GM12878 (cell line): ENCODE results near the gene SPEM2. TPM values are rescaled to one million over a fixed set of nuclear protein-coding genes. Genes with fewer than 3 reads are reported as not detected.

Source experiments
- BHLHE40 ChIP-seq, 2 experiments: fragments of 450-650 bp in 1 of 2; IDR thresholded peaks; 2 replicates each; pipeline ENCODE4 v1.6.1; 2011 to 2017; ENCODE audit warnings: low read depth in 2 of 2, borderline replicate concordance in 1 of 2, improper control_type of control experiment in 1 of 2, low read length in 1 of 2, mild to moderate bottlenecking in 1 of 2
- BMI1 ChIP-seq: fragments of 450-650 bp; IDR thresholded peaks from 2 replicates; pipeline ENCODE4 v1.6.1; 2016; ENCODE audit warnings: mild to moderate bottlenecking, moderate library complexity, borderline replicate concordance
- DPF2 ChIP-seq: fragments of 450-650 bp; IDR thresholded peaks from 2 replicates; pipeline ENCODE4 v1.6.1; 2017; ENCODE audit warnings: mild to moderate bottlenecking
- FOXK2 ChIP-seq: fragments of 450-650 bp; IDR thresholded peaks from 2 replicates; pipeline ENCODE4 v1.6.1; 2017; ENCODE audit warnings: mild to moderate bottlenecking, moderate library complexity
- HDAC2 ChIP-seq: fragments of 200-600 bp; sonication (generic); IDR thresholded peaks from 2 replicates; pipeline ENCODE4 v1.6.1; 2017
- IKZF1 ChIP-seq: fragments of 450-650 bp; conservative IDR thresholded peaks from 2 replicates; pipeline ENCODE4 v1.6.1; 2017; ENCODE audit warnings: antibody characterized with exemption, mild to moderate bottlenecking
- NR2C1 ChIP-seq: fragments of 450-650 bp; IDR thresholded peaks from 2 replicates; pipeline ENCODE4 v1.6.1; 2017; ENCODE audit warnings: antibody characterized with exemption, mild to moderate bottlenecking, moderate library complexity
- NR2F1 ChIP-seq: fragments of 450-650 bp; conservative IDR thresholded peaks from 2 replicates; pipeline ENCODE4 v1.6.1; 2017; ENCODE audit warnings: mild to moderate bottlenecking
- NRF1 ChIP-seq: conservative IDR thresholded peaks from 2 replicates; pipeline ENCODE4 v1.6.1; 2011; ENCODE audit warnings: mild to moderate bottlenecking, low read depth, low read length, improper control_type of control experiment
- POLR2A ChIP-seq: IDR thresholded peaks from 2 replicates; pipeline ENCODE4 v1.6.1; 2011; ENCODE audit warnings: low read depth, mild to moderate bottlenecking, low read length
- POLR2AphosphoS2 ChIP-seq: IDR thresholded peaks from 2 replicates; pipeline ENCODE4 v1.6.1; 2011; ENCODE audit warnings: low read depth, mild to moderate bottlenecking, low read length, improper control_type of control experiment, moderate library complexity
- POLR2AphosphoS5 ChIP-seq: IDR thresholded peaks from 2 replicates; pipeline ENCODE4 v1.6.1; 2011; ENCODE audit warnings: mild to moderate bottlenecking, low read length, inconsistent platforms
- RUNX3 ChIP-seq: IDR thresholded peaks from 2 replicates; pipeline ENCODE4 v1.6.1; 2012; ENCODE audit warnings: low read length, inconsistent platforms
- SPI1 ChIP-seq: IDR thresholded peaks from 2 replicates; pipeline ENCODE4 v1.6.1; 2011; ENCODE audit warnings: low read depth, mild to moderate bottlenecking, low read length, moderate library complexity, borderline replicate concordance; ENCODE audit not compliant: insufficient read depth
- SRF ChIP-seq, 2 experiments: IDR thresholded peaks; 2 replicates each; pipeline ENCODE4 v1.6.1; 2011; ENCODE audit warnings: low read depth in 2 of 2, low read length in 2 of 2, mild to moderate bottlenecking in 1 of 2, moderate library complexity in 1 of 2
- SUPT20H ChIP-seq: IDR thresholded peaks from 2 replicates; pipeline ENCODE4 v1.6.1; 2011; ENCODE audit warnings: low read depth, mild to moderate bottlenecking, low read length, moderate library complexity, borderline replicate concordance; ENCODE audit not compliant: control insufficient read depth
- TCF12 ChIP-seq: IDR thresholded peaks from 2 replicates; pipeline ENCODE4 v1.6.1; 2011; ENCODE audit warnings: low read depth, mild to moderate bottlenecking, low read length
- ZNF207 ChIP-seq: fragments of 450-650 bp; IDR thresholded peaks from 2 replicates; pipeline ENCODE4 v1.6.1; 2014; ENCODE audit warnings: antibody characterized with exemption, mild to moderate bottlenecking, borderline replicate concordance
- ZZZ3 ChIP-seq: IDR thresholded peaks from 2 replicates; pipeline ENCODE4 v1.6.1; 2011; ENCODE audit warnings: low read depth; ENCODE audit not compliant: control insufficient read depth, insufficient read length
- polyA plus RNA-seq, 11 experiments: library from polyadenylated mRNA; depleted of rRNA in 4 of 11; unstranded in 6 of 11; stranded (reverse) in 5 of 11; fragments of >200 nt; fragmentation: Nextera tagmentation in 4 of 11; fragmentation: Illumina TruSeq in 1 of 11; extraction: Ambion mirVana in 4 of 11; extraction: Trizol in 1 of 11; gene quantifications; 1 replicate in 1 of 11; 2 replicates in 10 of 11; pipeline versions ENCODE4 v1.2.1 to v1.2.3, GENCODE V29; 2011 to 2016; ENCODE audit warnings: inconsistent platforms in 2 of 11, missing spikeins in 2 of 11, low read depth in 1 of 11
- total RNA-seq, 4 experiments: library from RNA; depleted of rRNA in 3 of 4; stranded (reverse); fragments of >200 nt in 3 of 4; fragmentation: Illumina TruSeq in 1 of 4; extraction: Trizol in 1 of 4; gene quantifications; 2 replicates each; pipeline versions ENCODE4 v1.2.1 to v1.2.3, GENCODE V29; 2013 to 2021
- TF ChIP-seq, protein P1 (sequence below): IDR thresholded peaks from 2 replicates; pipeline ENCODE4 v1.6.1; 2012; ENCODE audit warnings: low read depth, low read length, improper control_type of control experiment
- TF ChIP-seq, protein P2 (sequence below): IDR thresholded peaks from 2 replicates; pipeline ENCODE4 v1.6.1; 2012; ENCODE audit warnings: low read depth, low read length, improper control_type of control experiment
- TF ChIP-seq, protein P3 (sequence below): fragments of 450-650 bp; IDR thresholded peaks from 2 replicates; pipeline ENCODE4 v1.6.1; 2018; ENCODE audit warnings: mild to moderate bottlenecking, low read depth, moderate library complexity; ENCODE audit not compliant: partially characterized antibody
- TF ChIP-seq, protein P4 (sequence below): fragments of 450-650 bp; IDR thresholded peaks from 2 replicates; pipeline ENCODE4 v1.6.1; 2016; ENCODE audit warnings: mild to moderate bottlenecking

SPEM2 gene
- total and polyA plus RNA-seq, 10 of the 15 experiments (the other 5 are each of a cell fraction or from before 2014, with no cell fraction given): not detected

DNA sequence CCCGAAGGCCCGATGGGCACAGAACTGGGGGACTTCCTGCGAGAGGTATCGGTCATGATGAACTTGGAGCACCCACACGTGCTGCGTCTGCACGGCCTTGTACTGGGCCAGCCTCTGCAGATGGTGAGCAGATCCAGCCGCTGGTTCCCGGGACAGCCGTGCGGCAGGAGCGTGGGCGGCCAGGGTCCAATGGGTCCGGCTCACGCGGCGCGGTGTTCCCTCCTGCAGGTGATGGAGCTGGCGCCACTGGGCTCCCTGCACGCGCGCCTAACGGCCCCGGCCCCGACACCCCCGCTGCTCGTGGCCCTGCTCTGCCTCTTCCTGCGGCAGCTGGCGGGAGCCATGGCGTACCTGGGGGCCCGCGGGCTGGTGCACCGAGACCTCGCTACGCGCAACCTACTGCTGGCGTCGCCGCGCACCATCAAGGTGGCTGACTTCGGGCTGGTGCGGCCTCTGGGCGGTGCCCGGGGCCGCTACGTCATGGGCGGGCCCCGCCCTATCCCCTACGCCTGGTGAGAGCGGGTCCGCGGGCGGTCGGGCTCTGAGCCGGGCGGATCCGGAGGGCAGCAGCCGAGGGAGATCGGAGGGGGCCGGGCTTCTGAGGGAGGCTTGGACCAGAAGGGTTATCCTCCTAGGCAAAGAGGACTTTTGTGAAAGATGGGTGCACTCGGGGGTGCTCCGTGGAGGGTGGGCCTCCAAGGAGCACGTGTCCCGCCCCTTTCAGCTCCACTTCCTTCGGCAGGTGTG, 41.5 kb upstream of the SPEM2 start (continued):
- peak; percentile 29; the same call in 1 of the 2 replicates for TF ChIP-seq POLR2AphosphoS2
- no peak for TF ChIP-seq FOXK2
- TF ChIP-seq RUNX3: no peak
- TF ChIP-seq BHLHE40 (IDR thresholded peaks at IDR 0.05; ENCODE audit: borderline replicate concordance in 1 of 2, low read depth in 2 of 2, low read length in 1 of 2): peak in 1 of 2 experiments; percentile 57; a peak in 2 of 4 replicates
- TF ChIP-seq ZNF207: no peak
- 0 out of 2 replicates have a peak, but pooled peaks have one; percentile 25 for TF ChIP-seq IKZF1
- TF ChIP-seq NR2F1: no peak
- TF ChIP-seq, protein P1, sequence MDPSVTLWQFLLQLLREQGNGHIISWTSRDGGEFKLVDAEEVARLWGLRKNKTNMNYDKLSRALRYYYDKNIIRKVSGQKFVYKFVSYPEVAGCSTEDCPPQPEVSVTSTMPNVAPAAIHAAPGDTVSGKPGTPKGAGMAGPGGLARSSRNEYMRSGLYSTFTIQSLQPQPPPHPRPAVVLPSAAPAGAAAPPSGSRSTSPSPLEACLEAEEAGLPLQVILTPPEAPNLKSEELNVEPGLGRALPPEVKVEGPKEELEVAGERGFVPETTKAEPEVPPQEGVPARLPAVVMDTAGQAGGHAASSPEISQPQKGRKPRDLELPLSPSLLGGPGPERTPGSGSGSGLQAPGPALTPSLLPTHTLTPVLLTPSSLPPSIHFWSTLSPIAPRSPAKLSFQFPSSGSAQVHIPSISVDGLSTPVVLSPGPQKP: no peak
- no peak for TF ChIP-seq DPF2
- TF ChIP-seq, protein P2, sequence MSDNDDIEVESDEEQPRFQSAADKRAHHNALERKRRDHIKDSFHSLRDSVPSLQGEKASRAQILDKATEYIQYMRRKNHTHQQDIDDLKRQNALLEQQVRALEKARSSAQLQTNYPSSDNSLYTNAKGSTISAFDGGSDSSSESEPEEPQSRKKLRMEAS: 0 out of 2 replicates have a peak, but pooled peaks have one; percentile 14
- no peak for TF ChIP-seq SUPT20H
- TF ChIP-seq, protein P3, sequence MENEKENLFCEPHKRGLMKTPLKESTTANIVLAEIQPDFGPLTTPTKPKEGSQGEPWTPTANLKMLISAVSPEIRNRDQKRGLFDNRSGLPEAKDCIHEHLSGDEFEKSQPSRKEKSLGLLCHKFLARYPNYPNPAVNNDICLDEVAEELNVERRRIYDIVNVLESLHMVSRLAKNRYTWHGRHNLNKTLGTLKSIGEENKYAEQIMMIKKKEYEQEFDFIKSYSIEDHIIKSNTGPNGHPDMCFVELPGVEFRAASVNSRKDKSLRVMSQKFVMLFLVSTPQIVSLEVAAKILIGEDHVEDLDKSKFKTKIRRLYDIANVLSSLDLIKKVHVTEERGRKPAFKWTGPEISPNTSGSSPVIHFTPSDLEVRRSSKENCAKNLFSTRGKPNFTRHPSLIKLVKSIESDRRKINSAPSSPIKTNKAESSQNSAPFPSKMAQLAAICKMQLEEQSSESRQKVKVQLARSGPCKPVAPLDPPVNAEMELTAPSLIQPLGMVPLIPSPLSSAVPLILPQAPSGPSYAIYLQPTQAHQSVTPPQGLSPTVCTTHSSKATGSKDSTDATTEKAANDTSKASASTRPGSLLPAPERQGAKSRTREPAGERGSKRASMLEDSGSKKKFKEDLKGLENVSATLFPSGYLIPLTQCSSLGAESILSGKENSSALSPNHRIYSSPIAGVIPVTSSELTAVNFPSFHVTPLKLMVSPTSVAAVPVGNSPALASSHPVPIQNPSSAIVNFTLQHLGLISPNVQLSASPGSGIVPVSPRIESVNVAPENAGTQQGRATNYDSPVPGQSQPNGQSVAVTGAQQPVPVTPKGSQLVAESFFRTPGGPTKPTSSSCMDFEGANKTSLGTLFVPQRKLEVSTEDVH: no peak
- TF ChIP-seq POLR2AphosphoS5: no peak
- no peak for TF ChIP-seq NR2C1
- TF ChIP-seq TCF12: no peak
- no peak for TF ChIP-seq HDAC2
- TF ChIP-seq ZZZ3: no peak
- TF ChIP-seq SRF (IDR thresholded peaks at IDR 0.05; ENCODE audit: low read depth in 2 of 2, low read length in 2 of 2): no peak
- TF ChIP-seq SPI1: 0 out of 2 replicates have a peak, but pooled peaks have one; percentile 13
- TF ChIP-seq POLR2A: peak; percentile 72
- TF ChIP-seq, protein P4, sequence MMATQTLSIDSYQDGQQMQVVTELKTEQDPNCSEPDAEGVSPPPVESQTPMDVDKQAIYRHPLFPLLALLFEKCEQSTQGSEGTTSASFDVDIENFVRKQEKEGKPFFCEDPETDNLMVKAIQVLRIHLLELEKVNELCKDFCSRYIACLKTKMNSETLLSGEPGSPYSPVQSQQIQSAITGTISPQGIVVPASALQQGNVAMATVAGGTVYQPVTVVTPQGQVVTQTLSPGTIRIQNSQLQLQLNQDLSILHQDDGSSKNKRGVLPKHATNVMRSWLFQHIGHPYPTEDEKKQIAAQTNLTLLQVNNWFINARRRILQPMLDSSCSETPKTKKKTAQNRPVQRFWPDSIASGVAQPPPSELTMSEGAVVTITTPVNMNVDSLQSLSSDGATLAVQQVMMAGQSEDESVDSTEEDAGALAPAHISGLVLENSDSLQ: no peak
- no peak for TF ChIP-seq BMI1
- TF ChIP-seq NRF1: no peak
- TF ChIP-seq, all 136 proteins: peak for 12
